ENCODE measurements around the gene KCNE4.

KCNE4 gene

GRCh38 chr2:223041527-223042109, 10.4 kb upstream of the KCNE4 start:
- DNase-seq = no peak

GRCh38 chr2:223042284-223042683, 9.7 kb upstream of the KCNE4 start:
- DNase-seq = no peak

DNA sequence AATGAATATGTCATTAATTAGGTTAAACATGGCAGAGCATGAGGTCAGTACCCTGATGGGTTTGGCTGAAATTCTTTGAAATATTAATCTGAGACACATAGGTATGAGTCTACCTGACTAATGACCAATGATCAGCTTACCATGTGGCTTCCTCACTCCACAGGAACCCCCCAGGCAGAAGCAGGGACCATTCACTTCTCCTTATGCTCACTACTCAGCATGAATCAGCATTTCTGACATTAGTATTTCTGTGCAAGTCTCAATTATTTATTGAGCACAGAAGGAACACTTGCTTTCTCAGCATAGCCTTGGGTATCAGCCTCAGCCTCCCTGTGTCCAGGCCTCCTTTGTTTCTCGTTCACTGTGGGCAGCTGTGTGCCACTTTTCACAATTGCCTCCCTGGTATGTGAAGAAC, 9.3 kb upstream of the KCNE4 start:
- DNase-seq = no peak

DNA sequence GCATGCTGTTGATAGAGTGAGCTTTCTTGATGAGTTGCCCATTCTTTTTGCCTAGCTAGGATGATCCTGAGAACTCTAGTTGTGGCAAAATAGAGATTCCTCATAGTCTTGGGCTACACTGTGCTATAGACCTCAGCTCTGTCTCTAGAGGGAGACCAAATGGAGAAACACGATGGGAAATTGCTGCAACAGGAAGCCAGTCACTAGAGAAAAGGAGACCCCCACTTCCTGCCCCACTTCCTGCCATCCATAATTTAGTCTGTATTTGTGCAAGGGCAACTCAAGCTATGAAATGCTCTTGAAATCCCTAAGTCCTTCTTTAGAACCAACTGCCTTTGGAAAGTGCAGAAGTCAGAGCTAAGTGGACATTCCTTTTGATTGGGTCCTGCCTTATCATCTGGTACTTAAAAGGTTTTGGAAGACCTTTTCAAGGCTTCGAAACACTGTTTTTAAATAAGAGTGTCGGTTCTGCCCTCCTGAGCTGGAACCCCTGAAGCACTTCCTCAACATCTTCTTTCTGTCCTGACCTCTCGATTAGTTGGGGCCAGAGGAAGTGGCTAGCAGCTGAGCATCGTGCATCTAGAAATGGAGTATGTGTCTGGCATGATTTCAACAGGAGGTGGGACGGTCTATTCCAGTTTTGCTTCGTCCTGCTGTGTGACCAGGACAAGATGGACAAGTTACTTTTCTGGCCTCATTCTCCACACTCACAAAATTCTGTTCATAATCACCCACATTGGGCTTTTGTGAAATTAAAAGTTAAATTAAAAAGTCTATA, 8.6 kb upstream of the KCNE4 start:
- no peak for DNase-seq

DNA sequence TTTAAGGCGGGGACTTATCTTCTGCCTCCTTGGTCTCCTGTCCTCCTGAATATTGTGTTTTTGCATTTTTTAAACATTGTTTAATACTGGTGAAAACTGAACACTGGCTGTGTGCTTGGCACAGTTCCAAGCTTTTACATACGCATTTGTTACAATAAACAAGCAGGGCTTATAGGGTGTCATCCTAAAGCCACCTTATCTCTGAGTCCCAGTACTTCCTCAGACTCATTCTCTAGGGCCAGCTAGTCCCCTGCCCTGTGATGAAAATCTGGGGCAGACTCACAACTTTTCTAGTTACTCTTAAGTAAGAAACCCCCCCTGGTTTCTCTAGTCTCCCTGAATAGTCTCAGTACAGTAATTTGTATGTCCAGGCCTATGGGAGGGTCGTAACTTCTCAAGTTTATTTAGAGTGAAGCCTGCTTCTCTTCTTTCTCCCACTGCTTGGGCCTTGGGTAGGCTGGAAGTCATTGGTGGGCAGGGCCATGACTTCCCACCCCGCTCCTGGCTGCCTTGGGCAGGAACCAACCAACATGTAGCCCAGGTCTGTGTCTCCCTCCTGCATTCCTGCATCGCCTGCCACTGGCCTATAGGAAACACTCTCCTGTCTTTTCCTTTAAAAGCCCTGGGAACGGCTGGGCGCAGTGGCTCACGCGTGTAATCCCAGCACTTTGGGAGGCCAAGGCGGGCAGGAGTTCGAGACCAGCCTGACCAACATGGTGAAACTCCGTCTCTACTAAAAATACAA, 7.7 kb upstream of the KCNE4 start:
- DNase-seq = no peak

DNA sequence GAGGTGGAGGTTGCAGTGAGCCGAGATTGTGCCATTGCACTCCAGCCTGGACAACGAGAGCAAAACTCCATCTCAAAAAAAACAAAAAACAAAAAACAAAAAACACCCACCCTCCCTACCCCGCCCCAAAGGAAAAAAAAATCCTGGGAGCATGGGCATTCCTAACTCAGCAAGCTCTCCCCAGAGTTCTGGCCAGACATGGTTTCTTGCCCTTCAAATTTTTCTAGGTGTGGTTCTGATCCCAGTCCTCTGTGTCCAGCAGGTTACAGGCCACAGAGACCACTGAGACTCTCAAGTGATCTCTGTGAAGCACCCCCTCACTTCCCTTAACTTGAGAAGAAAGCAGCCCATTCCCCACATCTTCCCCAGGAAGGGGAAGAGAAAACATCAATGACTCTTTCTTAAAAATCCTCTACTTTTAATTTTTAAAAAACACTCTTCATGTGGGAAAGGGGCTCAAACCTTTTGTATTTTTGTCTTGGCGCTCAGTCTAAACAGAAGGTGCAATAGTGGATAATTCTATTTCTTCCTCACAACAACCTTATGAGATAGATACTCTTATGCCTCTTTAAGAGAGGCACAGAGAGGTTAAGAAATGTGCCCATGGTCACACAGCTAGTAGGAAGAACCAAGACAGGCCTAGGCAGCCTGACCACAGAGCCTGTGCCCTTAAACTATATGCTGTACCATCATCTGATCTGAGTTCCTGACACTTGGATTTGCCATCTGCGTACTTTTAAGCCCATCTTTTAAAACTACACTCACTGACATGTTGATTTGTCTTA, 6.9 kb upstream of the KCNE4 start:
- DNase-seq = no peak

GRCh38 chr2:223046470-223047040, 5.4 kb upstream of the KCNE4 start:
- DNase-seq = no peak

DNA sequence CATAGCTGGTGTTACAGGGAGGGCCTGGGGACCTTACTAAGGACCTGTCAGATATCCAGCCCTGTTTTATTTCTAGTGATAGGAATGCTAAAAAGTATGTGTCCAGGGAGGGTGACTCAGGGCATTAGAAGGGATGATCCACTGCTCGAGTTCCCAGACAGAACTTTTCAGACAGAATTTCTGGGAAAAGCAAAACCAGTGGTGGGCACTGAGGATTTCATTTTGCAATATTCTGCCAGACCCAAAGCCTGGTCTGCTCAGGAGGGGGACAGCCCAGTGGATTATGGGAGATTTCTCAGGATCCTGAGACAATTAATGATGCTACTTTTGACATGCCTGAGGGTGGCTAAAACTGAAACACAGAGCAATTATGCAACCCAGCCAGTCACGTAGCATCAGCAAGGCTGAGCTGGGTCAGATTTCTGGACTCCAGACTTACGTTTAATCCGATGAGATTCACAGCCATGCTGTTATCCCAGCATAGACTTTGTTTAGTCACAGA, 4.7 kb upstream of the KCNE4 start:
- DNase-seq = no peak

DNA sequence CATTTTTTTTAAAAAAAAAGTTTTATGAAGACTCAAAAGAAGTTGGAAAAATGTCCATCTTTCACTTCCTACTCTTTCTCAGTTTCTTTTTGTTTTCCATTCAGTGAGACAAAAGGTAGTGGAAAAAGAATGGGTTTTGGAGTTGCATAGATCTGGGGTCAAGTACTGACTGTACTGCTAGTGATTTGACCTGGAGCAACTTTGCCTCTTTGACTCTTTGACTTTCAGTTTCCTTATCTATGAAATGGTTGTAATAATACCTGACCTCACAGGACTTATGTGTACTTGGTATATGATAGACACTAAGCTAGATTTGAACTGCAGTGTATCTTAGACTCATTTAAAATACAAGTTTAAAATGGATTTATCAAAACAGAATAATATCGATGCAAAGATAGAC, 3.5 kb upstream of the KCNE4 start:
- DNase-seq = no peak

DNA sequence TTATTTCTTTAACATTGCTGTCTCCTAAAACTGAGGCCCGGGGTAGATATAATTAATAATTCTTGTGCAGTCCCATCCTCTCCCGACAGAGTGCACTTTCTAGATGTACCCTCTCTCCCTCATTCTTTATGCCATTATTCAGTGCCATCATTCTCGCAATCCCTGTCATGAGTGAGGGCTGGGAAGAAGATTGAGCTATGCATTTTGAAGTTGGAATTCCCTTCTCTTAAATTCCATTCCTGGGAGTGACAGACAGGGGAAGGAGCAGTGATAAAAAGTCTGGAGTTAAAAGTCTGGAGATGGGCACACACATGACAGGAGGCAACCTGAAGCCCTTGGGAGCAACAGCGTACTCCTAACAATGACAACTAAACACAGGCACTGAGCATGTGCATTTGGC, 2.6 kb upstream of the KCNE4 start:
- DNase-seq = no peak

- DNase-seq = no peak
These were observed 1.8 kb upstream of the KCNE4 start for GRCh38 chr2:223050188-223050587.

DNA sequence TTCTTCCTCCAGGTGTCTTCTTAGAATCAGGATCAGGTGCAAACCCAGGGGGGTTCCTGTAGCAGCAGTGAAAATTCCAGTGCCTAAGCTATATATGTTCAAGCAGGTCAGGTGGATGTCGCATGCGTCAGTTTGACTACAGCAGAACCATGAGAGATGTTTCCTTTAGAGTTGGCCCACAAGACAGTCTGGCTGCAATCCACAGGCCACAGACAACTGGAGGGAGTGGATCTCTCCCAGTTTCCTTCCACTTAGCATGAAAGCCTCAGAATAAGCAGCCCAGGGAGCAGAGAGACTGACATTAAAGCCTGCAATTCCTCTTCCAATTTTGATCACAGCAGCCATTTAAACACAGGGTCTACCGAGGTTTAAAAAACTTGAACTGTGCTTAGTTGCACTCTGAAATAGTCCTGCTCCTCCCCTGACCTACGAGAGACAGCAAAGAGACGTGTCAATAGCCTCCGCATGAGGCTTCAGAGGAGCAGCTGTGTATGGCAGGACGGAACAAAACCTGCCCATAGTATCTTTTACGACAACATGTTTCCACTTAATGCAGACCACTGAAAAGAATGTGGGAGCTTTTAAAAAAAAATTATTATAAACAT, 988 bp upstream of the KCNE4 start:
- no peak for DNase-seq

DNA sequence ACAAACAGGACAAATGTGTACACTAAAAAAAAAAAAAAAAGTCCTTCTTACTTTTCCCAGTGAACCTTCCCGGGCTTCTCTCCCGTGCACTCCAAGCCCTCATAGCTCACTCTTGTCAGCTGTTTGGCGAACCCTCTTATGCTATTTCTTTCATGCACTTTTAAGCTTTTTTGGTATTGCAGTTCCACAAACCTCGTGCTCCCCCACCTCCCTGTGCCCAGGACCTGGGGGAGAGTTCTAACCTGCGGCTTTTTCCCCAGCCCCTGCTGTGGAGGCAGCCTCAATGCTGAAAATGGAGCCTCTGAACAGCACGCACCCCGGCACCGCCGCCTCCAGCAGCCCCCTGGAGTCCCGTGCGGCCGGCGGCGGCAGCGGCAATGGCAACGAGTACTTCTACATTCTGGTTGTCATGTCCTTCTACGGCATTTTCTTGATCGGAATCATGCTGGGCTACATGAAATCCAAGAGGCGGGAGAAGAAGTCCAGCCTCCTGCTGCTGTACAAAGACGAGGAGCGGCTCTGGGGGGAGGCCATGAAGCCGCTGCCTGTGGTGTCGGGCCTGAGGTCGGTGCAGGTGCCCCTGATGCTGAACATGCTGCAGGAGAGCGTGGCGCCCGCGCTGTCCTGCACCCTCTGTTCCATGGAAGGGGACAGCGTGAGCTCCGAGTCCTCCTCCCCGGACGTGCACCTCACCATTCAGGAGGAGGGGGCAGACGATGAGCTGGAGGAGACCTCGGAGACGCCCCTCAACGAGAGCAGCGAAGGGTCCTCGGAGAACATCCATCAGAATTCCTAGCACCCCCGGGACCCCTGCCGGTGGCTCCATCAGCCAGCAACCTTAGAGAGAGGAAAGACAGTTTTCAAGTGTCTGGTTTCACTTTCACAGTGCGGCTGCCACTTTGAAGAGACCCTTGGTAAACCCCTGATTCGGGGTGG, 826 bp downstream of the KCNE4 start:
- no peak for DNase-seq

DNA sequence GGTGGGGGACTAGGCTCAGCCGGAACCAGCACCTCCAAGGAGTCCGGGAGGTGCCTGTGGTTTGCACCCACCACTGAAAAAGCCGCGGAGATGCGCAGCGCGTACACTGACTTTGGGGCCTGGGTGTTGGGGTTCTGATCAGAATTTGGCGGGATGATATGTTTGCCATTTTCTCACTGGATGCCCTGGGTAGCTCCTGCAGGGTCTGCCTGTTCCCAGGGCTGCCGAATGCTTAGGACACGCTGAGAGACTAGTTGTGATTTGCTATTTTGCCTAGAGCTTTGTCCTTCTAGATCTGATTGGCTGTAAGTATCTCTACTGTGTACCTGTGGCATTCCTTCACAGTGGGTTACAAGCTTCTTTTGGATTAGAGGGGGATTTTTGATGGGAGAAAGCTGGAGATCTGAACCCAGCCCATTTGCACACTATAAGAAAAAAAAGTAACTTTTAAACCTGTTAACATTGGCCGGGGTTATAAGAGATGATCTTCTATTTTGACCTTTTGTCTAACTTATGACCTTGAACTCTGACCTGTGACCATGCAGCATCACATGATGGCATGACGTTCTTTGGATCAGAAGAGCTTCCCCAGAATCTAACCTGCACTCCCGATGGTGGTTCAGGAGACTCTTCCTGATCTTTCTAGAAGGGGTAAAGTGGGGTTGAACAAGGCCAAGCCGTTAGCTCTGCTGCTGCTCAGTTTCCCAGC, 1.6 kb downstream of the KCNE4 start:
- no peak for DNase-seq

DNA sequence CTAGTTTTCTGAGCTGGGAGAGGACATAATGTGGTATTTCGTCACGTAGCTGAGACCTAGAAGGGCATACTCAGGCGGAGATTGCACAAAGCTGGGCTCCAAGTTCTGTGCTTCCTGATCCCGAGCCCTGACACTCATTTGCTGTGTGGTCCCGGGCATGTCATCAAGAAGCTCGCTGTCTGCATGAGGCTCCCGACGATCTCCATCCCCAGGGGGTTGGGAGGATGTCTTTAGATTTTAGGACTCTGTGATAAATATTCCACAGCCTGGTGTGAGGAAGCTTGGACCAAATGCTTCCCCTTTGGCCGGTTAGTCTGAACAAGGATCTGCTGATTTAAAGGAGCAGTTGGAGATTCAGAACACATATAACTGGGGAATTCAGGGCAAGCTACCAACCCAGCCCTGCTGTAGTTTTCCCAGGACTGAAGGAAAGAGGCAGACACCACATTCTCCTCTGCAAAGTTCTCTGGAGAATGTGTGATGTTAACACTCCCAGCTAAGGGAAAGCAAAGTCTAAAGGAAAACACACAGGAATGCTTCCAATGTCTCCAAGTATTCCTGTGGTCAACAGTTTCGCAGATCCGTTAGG, 2.3 kb downstream of the KCNE4 start:
- DNase-seq = no peak

GRCh38 chr2:223055140-223055539, 3.1 kb downstream of the KCNE4 start:
- DNase-seq = no peak

- no peak for DNase-seq
These were observed 3.8 kb downstream of the KCNE4 start for GRCh38 chr2:223055836-223056235.

DNA sequence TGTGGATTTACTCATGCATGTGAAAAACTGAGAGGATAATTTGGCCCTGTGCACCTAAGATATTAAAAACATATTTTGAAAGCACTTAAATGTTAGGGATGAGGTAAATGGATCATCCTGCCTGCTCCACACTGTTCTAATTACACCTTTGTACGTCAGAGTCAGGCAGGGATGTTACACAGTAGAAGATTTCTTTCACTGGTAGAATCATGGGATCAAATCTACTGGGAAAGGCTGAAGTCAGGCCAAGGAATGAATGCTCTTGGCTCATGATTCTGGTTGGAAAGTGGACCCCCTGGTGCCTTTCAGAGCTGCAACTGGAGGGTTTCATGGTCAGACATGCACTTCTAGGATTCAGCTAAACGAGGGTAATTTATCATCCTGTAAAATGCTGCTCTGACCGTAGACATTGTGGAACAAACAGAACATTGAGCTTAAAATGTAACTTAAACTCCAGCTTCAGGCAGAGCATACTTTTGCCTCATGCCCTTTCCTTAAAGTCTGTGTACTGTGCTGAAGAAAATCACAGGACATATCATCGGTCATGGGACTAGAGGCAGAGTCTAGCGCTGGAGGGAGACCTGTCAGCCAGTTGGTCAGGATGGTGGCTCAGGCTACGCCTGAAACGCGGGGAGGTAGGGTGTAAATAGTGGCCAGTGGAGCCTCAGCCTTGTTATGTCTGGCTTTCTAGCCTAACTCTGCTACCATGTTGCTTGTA, 4.9 kb downstream of the KCNE4 start:
- DNase-seq = no peak

GRCh38 chr2:223057569-223057968, 5.6 kb downstream of the KCNE4 start:
- no peak for DNase-seq
